GM18861 (cell line): ENCODE data around the gene ZDHHC11B.
"Not testable (repeated sequence)": the region's sequence is repeated elsewhere in the genome, so short reads cannot be mapped to it uniquely, and the experiment has no call there.

Source experiments
- ATAC-seq: cut with Tn5 transposase; IDR thresholded peaks from one replicate; pipeline ENCODE4 v1.9.1; 2021; ENCODE audit not compliant: unreplicated experiment

The ZDHHC11B gene

GRCh38 chr5:723309-723708, 61.2 kb downstream of the ZDHHC11B start:
- ATAC-seq, result not testable (repeated sequence)

GRCh38 chr5:719379-719778, 65.2 kb downstream of the ZDHHC11B start:
- ATAC-seq, result not testable (repeated sequence)

GRCh38 chr5:717143-717542, 67.4 kb downstream of the ZDHHC11B start:
- no peak for ATAC-seq

- ATAC-seq, result not testable (repeated sequence)
Measured at GRCh38 chr5:716740-717139, 67.8 kb downstream of the ZDHHC11B start.

- ATAC-seq, result not testable (repeated sequence)
Measured at GRCh38 chr5:715636-716035, 68.9 kb downstream of the ZDHHC11B start.

GRCh38 chr5:714215-715118, 70.1 kb downstream of the ZDHHC11B start:
- not testable (repeated sequence) for ATAC-seq

- not testable (repeated sequence) for ATAC-seq
Measured at GRCh38 chr5:713686-714085, 70.8 kb downstream of the ZDHHC11B start.

- not testable (repeated sequence) for ATAC-seq
Measured at GRCh38 chr5:708848-709517, 75.5 kb downstream of the ZDHHC11B start.

GRCh38 chr5:708374-708773, 76.2 kb downstream of the ZDHHC11B start:
- ATAC-seq, result not testable (repeated sequence)

GRCh38 chr5:706127-706526, 78.4 kb downstream of the ZDHHC11B start:
- not testable (repeated sequence) for ATAC-seq

- not testable (repeated sequence) for ATAC-seq
Measured at GRCh38 chr5:696753-697702, 87.5 kb downstream of the ZDHHC11B start.

- not testable (repeated sequence) for ATAC-seq
Measured at GRCh38 chr5:696191-696590, 88.3 kb downstream of the ZDHHC11B start.

GRCh38 chr5:695475-695874, 89.1 kb downstream of the ZDHHC11B start:
- not testable (repeated sequence) for ATAC-seq

GRCh38 chr5:694042-694431, 90.5 kb downstream of the ZDHHC11B start:
- not testable (repeated sequence) for ATAC-seq

- ATAC-seq, result peak; percentile 61
Measured at GRCh38 chr5:693271-694041, 91.1 kb downstream of the ZDHHC11B start, which contains the start of gene TPPP. TSS of gene TPPP (minus strand) at chr5:693352. CDS start at chr5:678060, 15,292 bp downstream.

- peak; percentile 18 for ATAC-seq
Measured at GRCh38 chr5:692529-693041, 91.9 kb downstream of the ZDHHC11B start.

GRCh38 chr5:691817-692528, 92.6 kb downstream of the ZDHHC11B start:
- ATAC-seq, result no peak

GRCh38 chr5:691049-691448, 93.5 kb downstream of the ZDHHC11B start:
- not testable (repeated sequence) for ATAC-seq

GRCh38 chr5:690293-690692, 94.2 kb downstream of the ZDHHC11B start:
- ATAC-seq, result not testable (repeated sequence)
